SH-SY5Y (cell line): ENCODE results near the gene AKT3.

Source experiments
- GATA2 ChIP-seq: IDR thresholded peaks from 2 replicates; pipeline ENCODE4 v1.6.1; 2011; ENCODE audit warnings: mild to moderate bottlenecking, low read depth, low read length
- GATA3 ChIP-seq: IDR thresholded peaks from 2 replicates; pipeline ENCODE4 v1.6.1; 2011; ENCODE audit warnings: low read depth, mild to moderate bottlenecking, low read length, moderate library complexity

DNA sequence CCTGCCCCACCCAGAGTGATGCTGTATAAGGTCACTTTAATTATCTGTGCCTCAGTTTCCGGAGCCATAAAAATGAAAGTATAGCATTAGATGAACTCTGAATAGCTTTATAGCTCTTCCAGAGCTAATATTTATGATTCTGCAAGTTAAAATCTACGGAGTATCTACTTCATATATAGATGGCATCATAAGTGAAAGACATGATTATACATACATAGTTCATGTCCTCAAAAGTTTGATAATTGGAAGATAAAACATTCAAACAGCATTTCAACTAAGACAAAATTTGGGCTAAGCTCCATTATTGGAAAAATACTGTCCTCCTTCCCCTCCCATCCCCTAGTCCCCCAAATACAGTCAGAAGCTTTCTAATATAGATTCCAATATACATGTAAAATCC lies 4.2 kb downstream of the AKT3 start:
- TF ChIP-seq GATA2 (no peak), GATA3 (no peak)
